ENCODE results near the gene PDE1C. TPM values are rescaled to one million over a fixed set of nuclear protein-coding genes. Genes with fewer than 3 reads are reported as not detected.
A peak's percentile ranks its signal among the peaks of the same experiment; 100 is the strongest.

The PDE1C gene
- total and polyA plus RNA-seq, 8 donors: 1.2 to 4.2 (median 2.2) TPM

GRCh38 chr7:31875424-31875823 is 194.8 kb downstream of the PDE1C start:
- Histone ChIP-seq H3K9me3 (no peaks in the 10 kb centered on the region), H3K27ac (peak overlapping the region in 1 of 4 donors; percentile 14), H3K4me3 (no peak overlapping the region), H3K36me3 (no peaks in the 10 kb centered on the region), H3K27me3 (no peaks in the 10 kb centered on the region), H3K4me1 (no peaks in the 10 kb centered on the region)
- TF ChIP-seq CTCF (IDR thresholded peaks at IDR 0.05): no peak
- intact Hi-C loops (cut with DNase I): no loop called here
- FAIRE-seq (no peak), DNase-seq (no peak), ATAC-seq (peak in 2 of 4 donors; percentile 14 to 44)
- 82 to 86% methylated on average over 2 of the region's 2 CpGs for WGBS, 2 donors

- H3K27ac ChIP-seq: peak overlapping the region in 1 of 4 donors; percentile 14
- H3K4me1 ChIP-seq: no peaks in the 10 kb centered on the region
- DNase-seq (no peak), FAIRE-seq (no peak), ATAC-seq (no peak)
- no peaks in the 10 kb centered on the region for H3K9me3 ChIP-seq
- intact Hi-C loops (cut with DNase I): no loop called here
- H3K4me3 ChIP-seq: no peak overlapping the region
- H3K27me3 ChIP-seq: no peaks in the 10 kb centered on the region
- WGBS, 2 donors: 87 to 92% methylated on average over 4 of the region's 4 CpGs
- TF ChIP-seq CTCF (IDR thresholded peaks at IDR 0.05): no peak
- no peaks in the 10 kb centered on the region for H3K36me3 ChIP-seq
Measured at GRCh38 chr7:31874631-31875386, 195.4 kb downstream of the PDE1C start.

GRCh38 chr7:31873816-31874597 is 196.2 kb downstream of the PDE1C start:
- H3K36me3 ChIP-seq: no peaks in the 10 kb centered on the region
- ATAC-seq (no peak), DNase-seq (no peak), FAIRE-seq (no peak)
- H3K9me3 ChIP-seq: no peaks in the 10 kb centered on the region
- no peak overlapping the region for H3K27ac ChIP-seq
- no peak overlapping the region for H3K4me3 ChIP-seq
- H3K27me3 ChIP-seq: no peaks in the 10 kb centered on the region
- intact Hi-C loops (cut with DNase I): no loop called here
- H3K4me1 ChIP-seq: no peaks in the 10 kb centered on the region
- WGBS, 2 donors: 58 to 63% methylated on average over 3 of the region's 3 CpGs
- TF ChIP-seq CTCF (IDR thresholded peaks at IDR 0.05): no peak

- WGBS, 2 donors: 70 to 74% methylated on average over 10 of the region's 10 CpGs
- no peak for DNase-seq
- H3K27me3 ChIP-seq: no peaks in the 10 kb centered on the region
- no peaks in the 10 kb centered on the region for H3K4me1 ChIP-seq
- no peak for TF ChIP-seq CTCF (IDR thresholded peaks at IDR 0.05)
- intact Hi-C loops (cut with DNase I): no loop called here
- no peak overlapping the region for H3K4me3 ChIP-seq
- H3K27ac ChIP-seq: no peak overlapping the region
- no peaks in the 10 kb centered on the region for H3K36me3 ChIP-seq
- FAIRE-seq: no peak
- no peaks in the 10 kb centered on the region for H3K9me3 ChIP-seq
- ATAC-seq: no peak
Measured at GRCh38 chr7:31872545-31873370, 197.4 kb downstream of the PDE1C start.

Measured in pancreas (tissue), 10 donors.